Adrenal gland (tissue), 12 donors: Measurements from ENCODE around the gene WDR5B. TPM values are rescaled to one million over a fixed set of nuclear protein-coding genes. Genes with fewer than 3 reads are reported as not detected.

Experiments used
- DNase-seq, 7 donors: peaks; one replicate each; pipeline ENCODE4 v3.0.0-alpha.2; 2019 to 2020
- H3K27ac ChIP-seq, 5 donors: fragments of 200-600 bp; sonication (generic) in 4 of 5; 1 replicate in 3 of 5; 2 replicates in 2 of 5; pipeline versions ENCODE4 v1.5.1 to v1.8.0; 2016 to 2020; ENCODE audit warnings: mild to moderate bottlenecking in 1 of 5
- H3K27me3 ChIP-seq: fragments of 200-600 bp; 2 replicates; pipeline ENCODE4 v1.8.0; 2021
- H3K36me3 ChIP-seq, 2 donors: fragments of 200-600 bp; replicated peaks in 1 of 2; 1 replicate in 1 of 2; 2 replicates in 1 of 2; pipeline versions ENCODE4 v1.5.1 to v1.8.0; 2018 to 2022
- H3K4me1 ChIP-seq, 2 donors: fragments of 200-600 bp; replicated peaks in 1 of 2; 1 replicate in 1 of 2; 2 replicates in 1 of 2; pipeline versions ENCODE4 v1.5.1 to v1.8.0; 2018 to 2021
- H3K4me3 ChIP-seq, 4 donors: fragments of 200-600 bp; sonication (generic) in 3 of 4; one replicate each; pipeline ENCODE4 v1.5.1; 2016 to 2018
- H3K9me3 ChIP-seq, 3 donors: fragments of 200-600 bp; sonication (generic) in 1 of 3; replicated peaks in 1 of 3; 1 replicate in 2 of 3; 2 replicates in 1 of 3; pipeline versions ENCODE4 v1.5.1 to v1.8.0; 2016 to 2021
- POLR2A ChIP-seq, 2 donors: fragments of 450-650 bp; IDR thresholded peaks; one replicate each; pipeline ENCODE4 v1.6.1; 2017; ENCODE audit warnings: antibody characterized with exemption in 2 of 2, mild to moderate bottlenecking in 2 of 2, moderate library complexity in 1 of 2
- WGBS, 4 donors: extraction: QIAGEN DNeasy Blood & Tissue Kit in 2 of 4; methylation state at CpG; one replicate each; pipeline versions ENCODE4 v1.1.5 to v1.1.7; 2013 to 2017; 5-methylcytosine and 5-hydroxymethylcytosine counted together
- intact Hi-C, 2 donors: fragments of 100-400 bp; cut with DNase I; formaldehyde crosslinking; loops; one replicate each; pipeline versions ENCODE4 v1.14.1 to v1.15.0; 2022 to 2023
- polyA plus RNA-seq, 3 donors: library from polyadenylated mRNA; stranded (reverse); fragments of 200-250 nt in 2 of 3; fragments of 350-450 nt in 1 of 3; fragmentation: Illumina TruSeq in 1 of 3; extraction: RNeasy Lipid Tissue Mini Kit (QIAGEN cat#74804) in 1 of 3; gene quantifications; one replicate each; pipeline ENCODE4 v1.2.3, GENCODE V29; 2013 to 2014
- small RNA-seq, 2 donors: library from RNA; depleted of rRNA; stranded (forward); fragments of <200 nt; gene quantifications; one replicate each; pipeline ENCODE3, GENCODE V24; 2016
- total RNA-seq, 9 donors: library from RNA; depleted of rRNA in 4 of 9; stranded (reverse); fragments of >200 nt in 4 of 9; fragments of 120-200 nt in 1 of 9; fragmentation: NEBNext Ultra II Directional in 1 of 9; extraction: Animal tissue kit (Norgen Biotek cat#: 25700) in 1 of 9; gene quantifications; one replicate each; pipeline versions ENCODE4 v1.1.0 to v1.2.4, GENCODE V29; 2013 to 2023
- TF ChIP-seq, protein P1 (sequence below), 6 experiments: fragments of 450-650 bp in 4 of 6; fragments of 200-600 bp in 2 of 6; sonication (generic) in 1 of 6; IDR thresholded peaks; 1 replicate in 5 of 6; 2 replicates in 1 of 6; pipeline versions ENCODE4 v1.5.1 to v1.8.0; 2016 to 2021; ENCODE audit warnings: antibody characterized with exemption in 6 of 6, mild to moderate bottlenecking in 2 of 6, moderate library complexity in 1 of 6
- donor health status: healthy with polysubstance abuse.
- donor health status: Bipolar disorder and iron deficiency.
- donor health status: DM: yes; HTN: yes; CAD: no.
- donor health status: DM: no; HTN: no; CAD: no.
- donor health status: DM: no; HTN: no; CAD: no.
- donor health status: DM: yes; HTN: yes; CAD: no.

The WDR5B gene
- total and polyA plus RNA-seq, 12 donors = 3.0 to 10.3 (median 6.7) TPM

GRCh38 chr3:122364490-122364889 lies 51.4 kb downstream of the WDR5B start:
- TF ChIP-seq, protein P1, sequence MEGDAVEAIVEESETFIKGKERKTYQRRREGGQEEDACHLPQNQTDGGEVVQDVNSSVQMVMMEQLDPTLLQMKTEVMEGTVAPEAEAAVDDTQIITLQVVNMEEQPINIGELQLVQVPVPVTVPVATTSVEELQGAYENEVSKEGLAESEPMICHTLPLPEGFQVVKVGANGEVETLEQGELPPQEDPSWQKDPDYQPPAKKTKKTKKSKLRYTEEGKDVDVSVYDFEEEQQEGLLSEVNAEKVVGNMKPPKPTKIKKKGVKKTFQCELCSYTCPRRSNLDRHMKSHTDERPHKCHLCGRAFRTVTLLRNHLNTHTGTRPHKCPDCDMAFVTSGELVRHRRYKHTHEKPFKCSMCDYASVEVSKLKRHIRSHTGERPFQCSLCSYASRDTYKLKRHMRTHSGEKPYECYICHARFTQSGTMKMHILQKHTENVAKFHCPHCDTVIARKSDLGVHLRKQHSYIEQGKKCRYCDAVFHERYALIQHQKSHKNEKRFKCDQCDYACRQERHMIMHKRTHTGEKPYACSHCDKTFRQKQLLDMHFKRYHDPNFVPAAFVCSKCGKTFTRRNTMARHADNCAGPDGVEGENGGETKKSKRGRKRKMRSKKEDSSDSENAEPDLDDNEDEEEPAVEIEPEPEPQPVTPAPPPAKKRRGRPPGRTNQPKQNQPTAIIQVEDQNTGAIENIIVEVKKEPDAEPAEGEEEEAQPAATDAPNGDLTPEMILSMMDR (IDR thresholded peaks at IDR 0.05) = no peak
- no peak for TF ChIP-seq POLR2A (IDR thresholded peaks at IDR 0.05)
- Histone ChIP-seq H3K36me3 (no peaks in the 10 kb centered on the region), H3K27me3 (no peaks in the 10 kb centered on the region), H3K4me3 (no peak overlapping the region), H3K9me3 (no peaks in the 10 kb centered on the region), H3K4me1 (peaks cover 10 to 47% of the 10 kb centered on the region in 2 donors), H3K27ac (peak overlapping the region in 3 of 5 donors; percentile 49 to 76 (median 69))
- intact Hi-C loops = no loop called here
- DNase-seq = no peak
- 42 to 96% (median 93%) methylated on average over 2 of the region's 2 CpGs for WGBS, 4 donors

Small RNA genes lying within 50 kb of the gene (small RNA-seq; reads per million reads assigned to genes)
- 0 reads per million in 2 donors for gene AC083798.1

Other genes with a start within 250 kb of the WDR5B start
- gene CASR, start 232.4 kb downstream of the WDR5B start, total RNA-seq = under 1 TPM in 4 of 9 donors, not detected in 5; 0.04 to 0.55 (median 0.13) TPM
- under 1 TPM in 2 of 3 donors, not detected in 1; 0.03 to 0.08 TPM for gene CASR, start 232.4 kb downstream of the WDR5B start, polyA plus RNA-seq
- 10 to 100 TPM in 1 of 9 donors, 1 to 10 TPM in 7, not detected in 1; 1.1 to 12.1 (median 4.1) TPM for gene CSTA, start 90.8 kb downstream of the WDR5B start, total RNA-seq
- gene CSTA, start 90.8 kb downstream of the WDR5B start, polyA plus RNA-seq = 10 to 100 TPM in 2 of 3 donors, 1 to 10 TPM in 1; 8.8 to 15.7 (median 13.0) TPM
- gene MIX23, start 32.8 kb downstream of the WDR5B start, total RNA-seq = 10 to 100 TPM; 10.6 to 85.1 (median 34.6) TPM
- 100 to 1,000 TPM in 1 of 3 donors, 10 to 100 TPM in 2; 49.8 to 118 (median 57.4) TPM for gene MIX23, start 32.8 kb downstream of the WDR5B start, polyA plus RNA-seq
- gene FAM162A, start 31.9 kb downstream of the WDR5B start, total RNA-seq = 100 to 1,000 TPM in 2 of 9 donors, 10 to 100 TPM in 7; 36.2 to 158 (median 71.5) TPM
- 100 to 1,000 TPM in 2 of 3 donors, 10 to 100 TPM in 1; 96.0 to 287 (median 269) TPM for gene FAM162A, start 31.9 kb downstream of the WDR5B start, polyA plus RNA-seq
- 100 to 1,000 TPM in 1 of 9 donors, 10 to 100 TPM in 8; 29.3 to 164 (median 53.4) TPM for gene KPNA1, start 98.9 kb upstream of the WDR5B start, total RNA-seq
- gene KPNA1, start 98.9 kb upstream of the WDR5B start, polyA plus RNA-seq = 100 to 1,000 TPM in 1 of 3 donors, 10 to 100 TPM in 2; 12.1 to 123 (median 14.7) TPM
- gene PARP9, start 148.2 kb upstream of the WDR5B start, total RNA-seq = 10 to 100 TPM; 20.8 to 65.9 (median 42.6) TPM
- 10 to 100 TPM; 29.5 to 70.5 (median 32.3) TPM for gene PARP9, start 148.2 kb upstream of the WDR5B start, polyA plus RNA-seq
- gene DTX3L, start 148.3 kb upstream of the WDR5B start, total RNA-seq = 10 to 100 TPM; 11.4 to 46.6 (median 30.6) TPM
- gene DTX3L, start 148.3 kb upstream of the WDR5B start, polyA plus RNA-seq = 10 to 100 TPM in 1 of 3 donors, 1 to 10 TPM in 2; 6.0 to 25.4 (median 8.0) TPM
- gene PARP15, start 161.6 kb upstream of the WDR5B start, total RNA-seq = 1 to 10 TPM in 5 of 9 donors, under 1 TPM in 4; 0.12 to 2.9 (median 1.3) TPM
- gene PARP15, start 161.6 kb upstream of the WDR5B start, polyA plus RNA-seq = 1 to 10 TPM; 1.0 to 4.3 (median 1.3) TPM